Adrenal gland (tissue), 12 donors: Measurements from ENCODE around the gene MGRN1. TPM values are rescaled to one million over a fixed set of nuclear protein-coding genes. Genes with fewer than 3 reads are reported as not detected.

Experiments used
- DNase-seq, 7 donors: peaks; one replicate each; pipeline ENCODE4 v3.0.0-alpha.2; 2019 to 2020
- H3K27ac ChIP-seq, 5 donors: fragments of 200-600 bp; sonication (generic) in 4 of 5; 1 replicate in 3 of 5; 2 replicates in 2 of 5; pipeline versions ENCODE4 v1.5.1 to v1.8.0; 2016 to 2020; ENCODE audit warnings: mild to moderate bottlenecking in 1 of 5
- H3K27me3 ChIP-seq: fragments of 200-600 bp; 2 replicates; pipeline ENCODE4 v1.8.0; 2021
- H3K36me3 ChIP-seq, 2 donors: fragments of 200-600 bp; replicated peaks in 1 of 2; 1 replicate in 1 of 2; 2 replicates in 1 of 2; pipeline versions ENCODE4 v1.5.1 to v1.8.0; 2018 to 2022
- H3K4me1 ChIP-seq, 2 donors: fragments of 200-600 bp; replicated peaks in 1 of 2; 1 replicate in 1 of 2; 2 replicates in 1 of 2; pipeline versions ENCODE4 v1.5.1 to v1.8.0; 2018 to 2021
- H3K4me3 ChIP-seq, 4 donors: fragments of 200-600 bp; sonication (generic) in 3 of 4; one replicate each; pipeline ENCODE4 v1.5.1; 2016 to 2018
- H3K9me3 ChIP-seq, 3 donors: fragments of 200-600 bp; sonication (generic) in 1 of 3; replicated peaks in 1 of 3; 1 replicate in 2 of 3; 2 replicates in 1 of 3; pipeline versions ENCODE4 v1.5.1 to v1.8.0; 2016 to 2021
- POLR2A ChIP-seq, 2 donors: fragments of 450-650 bp; IDR thresholded peaks; one replicate each; pipeline ENCODE4 v1.6.1; 2017; ENCODE audit warnings: antibody characterized with exemption in 2 of 2, mild to moderate bottlenecking in 2 of 2, moderate library complexity in 1 of 2
- WGBS, 4 donors: extraction: QIAGEN DNeasy Blood & Tissue Kit in 2 of 4; methylation state at CpG; one replicate each; pipeline versions ENCODE4 v1.1.5 to v1.1.7; 2013 to 2017; 5-methylcytosine and 5-hydroxymethylcytosine counted together
- intact Hi-C, 2 donors: fragments of 100-400 bp; cut with DNase I; formaldehyde crosslinking; loops; one replicate each; pipeline versions ENCODE4 v1.14.1 to v1.15.0; 2022 to 2023
- polyA plus RNA-seq, 3 donors: library from polyadenylated mRNA; stranded (reverse); fragments of 200-250 nt in 2 of 3; fragments of 350-450 nt in 1 of 3; fragmentation: Illumina TruSeq in 1 of 3; extraction: RNeasy Lipid Tissue Mini Kit (QIAGEN cat#74804) in 1 of 3; gene quantifications; one replicate each; pipeline ENCODE4 v1.2.3, GENCODE V29; 2013 to 2014
- total RNA-seq, 9 donors: library from RNA; depleted of rRNA in 4 of 9; stranded (reverse); fragments of >200 nt in 4 of 9; fragments of 120-200 nt in 1 of 9; fragmentation: NEBNext Ultra II Directional in 1 of 9; extraction: Animal tissue kit (Norgen Biotek cat#: 25700) in 1 of 9; gene quantifications; one replicate each; pipeline versions ENCODE4 v1.1.0 to v1.2.4, GENCODE V29; 2013 to 2023
- TF ChIP-seq, protein P1 (sequence below), 6 experiments: fragments of 450-650 bp in 4 of 6; fragments of 200-600 bp in 2 of 6; sonication (generic) in 1 of 6; IDR thresholded peaks; 1 replicate in 5 of 6; 2 replicates in 1 of 6; pipeline versions ENCODE4 v1.5.1 to v1.8.0; 2016 to 2021; ENCODE audit warnings: antibody characterized with exemption in 6 of 6, mild to moderate bottlenecking in 2 of 6, moderate library complexity in 1 of 6
- donor health status: healthy with polysubstance abuse.
- donor health status: Bipolar disorder and iron deficiency.
- donor health status: DM: yes; HTN: yes; CAD: no.
- donor health status: DM: no; HTN: no; CAD: no.
- donor health status: DM: no; HTN: no; CAD: no.
- donor health status: DM: yes; HTN: yes; CAD: no.

Gene MGRN1
- total and polyA plus RNA-seq, 12 donors = 17.5 to 94.1 (median 58.4) TPM

DNA sequence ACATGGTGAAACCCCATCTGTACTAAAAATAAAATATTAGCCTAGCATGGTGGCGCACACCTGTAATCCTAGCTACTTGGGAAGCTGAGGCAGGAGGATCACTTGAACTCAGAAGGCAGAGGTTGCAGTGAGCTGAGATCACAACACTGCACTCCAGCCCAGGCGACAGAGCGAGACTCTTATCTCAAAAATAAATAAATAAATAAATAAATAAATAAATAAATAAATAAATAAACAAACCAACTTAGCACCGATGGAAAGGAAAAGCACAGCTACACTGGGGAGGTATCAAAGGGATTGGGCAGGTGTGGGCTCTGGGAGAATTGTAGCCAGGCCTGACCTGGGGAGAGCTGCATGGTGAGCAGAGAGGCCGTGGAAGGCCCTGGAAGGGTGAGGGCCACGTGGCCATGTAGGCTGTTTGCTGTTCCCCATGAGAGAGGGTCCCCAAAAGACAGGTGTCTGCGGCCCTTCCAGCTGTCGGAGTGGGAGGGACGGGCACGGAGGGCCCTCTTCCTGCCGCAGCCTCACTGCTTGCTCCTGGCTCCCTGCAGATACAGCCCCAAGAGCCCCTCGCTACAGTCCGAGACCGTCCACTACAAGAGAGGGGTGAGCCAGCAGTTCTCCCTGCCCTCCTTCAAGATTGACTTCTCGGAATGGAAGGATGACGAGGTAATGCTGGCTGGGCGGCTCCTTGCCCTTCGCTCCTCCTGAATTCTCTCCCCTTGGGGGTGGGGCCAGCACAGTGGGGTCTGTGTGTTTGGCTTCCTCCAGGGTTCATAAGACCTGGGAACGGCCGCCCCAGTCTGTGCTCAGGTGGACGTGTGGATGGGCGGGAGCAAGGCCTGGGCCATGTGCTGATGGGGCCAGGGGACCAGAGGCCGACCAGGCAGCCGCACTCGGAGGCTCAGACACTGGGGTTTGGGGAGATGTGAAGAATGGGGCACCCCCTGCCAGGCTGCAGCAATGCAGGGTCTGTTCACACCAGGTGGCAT is 32.4 kb downstream of the MGRN1 start:
- H3K27me3 ChIP-seq = no peaks in the 10 kb centered on the region
- H3K9me3 ChIP-seq = no peaks in the 10 kb centered on the region
- peaks cover 0 to 72% of the 10 kb centered on the region in 2 donors for H3K36me3 ChIP-seq
- DNase-seq = no peak
- TF ChIP-seq, protein P1, sequence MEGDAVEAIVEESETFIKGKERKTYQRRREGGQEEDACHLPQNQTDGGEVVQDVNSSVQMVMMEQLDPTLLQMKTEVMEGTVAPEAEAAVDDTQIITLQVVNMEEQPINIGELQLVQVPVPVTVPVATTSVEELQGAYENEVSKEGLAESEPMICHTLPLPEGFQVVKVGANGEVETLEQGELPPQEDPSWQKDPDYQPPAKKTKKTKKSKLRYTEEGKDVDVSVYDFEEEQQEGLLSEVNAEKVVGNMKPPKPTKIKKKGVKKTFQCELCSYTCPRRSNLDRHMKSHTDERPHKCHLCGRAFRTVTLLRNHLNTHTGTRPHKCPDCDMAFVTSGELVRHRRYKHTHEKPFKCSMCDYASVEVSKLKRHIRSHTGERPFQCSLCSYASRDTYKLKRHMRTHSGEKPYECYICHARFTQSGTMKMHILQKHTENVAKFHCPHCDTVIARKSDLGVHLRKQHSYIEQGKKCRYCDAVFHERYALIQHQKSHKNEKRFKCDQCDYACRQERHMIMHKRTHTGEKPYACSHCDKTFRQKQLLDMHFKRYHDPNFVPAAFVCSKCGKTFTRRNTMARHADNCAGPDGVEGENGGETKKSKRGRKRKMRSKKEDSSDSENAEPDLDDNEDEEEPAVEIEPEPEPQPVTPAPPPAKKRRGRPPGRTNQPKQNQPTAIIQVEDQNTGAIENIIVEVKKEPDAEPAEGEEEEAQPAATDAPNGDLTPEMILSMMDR (IDR thresholded peaks at IDR 0.05) = no peak
- TF ChIP-seq POLR2A (IDR thresholded peaks at IDR 0.05) = no peak
- H3K4me1 ChIP-seq = peaks cover 10 to 17% of the 10 kb centered on the region in 2 donors
- H3K4me3 ChIP-seq = no peak overlapping the region
- intact Hi-C loops = no loop called here
- no peak overlapping the region for H3K27ac ChIP-seq
- 93 to 95% (median 94%) methylated on average over 14 to 25 of the region's 25 CpGs for WGBS, 4 donors

DNA sequence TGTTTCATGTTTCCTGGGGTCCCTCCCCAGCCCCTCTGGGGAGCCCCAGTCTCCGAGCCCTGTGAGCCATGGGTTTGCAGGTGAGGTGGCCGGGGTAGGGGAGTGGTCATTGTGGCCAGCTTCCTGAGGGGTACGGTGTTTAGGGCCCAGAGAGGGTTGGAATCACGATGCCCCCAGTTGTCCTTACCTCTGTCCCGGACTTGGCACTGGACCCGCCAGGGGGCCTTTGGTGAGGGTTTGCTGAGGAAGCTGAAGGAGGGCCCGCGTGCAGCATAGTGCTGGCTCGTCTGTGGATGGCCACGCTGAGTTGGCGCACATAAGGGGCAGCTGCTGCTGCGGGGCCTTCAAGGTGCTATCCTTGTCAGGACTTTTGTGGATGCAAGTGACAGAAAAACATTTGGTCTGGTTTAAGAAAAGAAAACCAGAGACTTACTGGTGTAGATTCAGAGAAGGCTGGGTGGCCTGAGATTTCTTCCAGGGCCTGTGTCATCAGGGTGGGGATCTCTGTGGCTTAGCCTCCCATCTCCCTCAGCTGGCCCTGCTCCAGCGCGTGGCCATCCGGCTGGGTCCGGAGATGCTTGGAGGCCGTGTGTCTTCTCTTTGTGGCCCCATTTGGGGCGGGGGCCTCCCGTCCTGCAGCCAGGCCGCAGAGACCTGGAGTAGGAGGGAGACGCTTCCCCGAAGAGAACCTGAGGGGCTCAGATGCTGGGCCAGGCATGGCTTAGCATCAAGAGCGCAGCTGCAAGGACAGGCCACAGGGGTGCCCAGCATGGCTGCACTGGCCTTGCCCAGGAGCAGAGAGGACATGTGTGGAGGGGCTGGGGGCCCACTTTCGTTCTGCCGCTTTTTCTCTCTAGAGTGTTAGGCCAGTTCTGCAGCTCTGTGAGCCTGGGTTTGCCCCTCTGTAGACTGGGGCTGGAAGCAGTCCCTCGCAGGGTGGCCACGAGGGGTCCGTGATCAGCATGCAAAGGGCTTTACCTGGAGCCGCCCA is 35.0 kb downstream of the MGRN1 start:
- Histone ChIP-seq H3K9me3 (no peaks in the 10 kb centered on the region), H3K27ac (peak overlapping the region in 2 of 5 donors; percentile 40 to 56), H3K4me1 (peaks cover 7 to 23% of the 10 kb centered on the region in 2 donors), H3K4me3 (no peak overlapping the region), H3K27me3 (no peaks in the 10 kb centered on the region), H3K36me3 (peaks cover 0 to 51% of the 10 kb centered on the region in 2 donors)
- TF ChIP-seq, protein P1 (IDR thresholded peaks at IDR 0.05) = no peak
- TF ChIP-seq POLR2A (IDR thresholded peaks at IDR 0.05) = no peak
- 88 to 93% (median 90%) methylated on average over 18 to 29 of the region's 29 CpGs for WGBS, 4 donors
- DNase-seq = no peak
- intact Hi-C loops = no loop called here

DNA sequence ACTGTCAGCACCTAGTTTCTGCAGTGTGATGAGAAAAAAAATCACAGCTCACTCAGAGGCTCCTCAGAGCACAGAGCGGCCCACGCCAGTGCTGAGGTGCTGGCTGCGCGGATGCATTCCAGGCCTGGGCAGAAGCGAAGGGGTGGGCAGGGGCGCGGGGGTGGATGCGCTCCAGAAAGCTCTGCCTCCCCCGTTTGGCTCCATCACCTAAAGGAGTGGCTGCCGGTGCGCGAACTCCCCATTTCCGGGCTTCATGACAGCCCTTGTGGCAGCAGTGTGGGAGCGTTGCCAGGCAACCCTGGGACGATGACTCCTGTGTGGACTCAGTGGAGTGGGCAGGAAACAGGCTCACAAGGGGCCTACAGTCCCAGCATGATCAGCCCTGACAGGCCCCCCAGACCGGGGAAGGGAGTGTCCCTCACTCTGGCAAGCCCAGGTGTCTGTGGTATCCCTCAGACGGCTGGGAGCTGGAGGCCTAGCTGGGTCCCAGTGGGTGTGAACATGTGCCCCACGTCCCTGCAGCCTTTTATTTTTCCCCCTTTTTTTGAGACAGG is 35.9 kb downstream of the MGRN1 start:
- H3K36me3 ChIP-seq = peaks cover 0 to 44% of the 10 kb centered on the region in 2 donors
- no peaks in the 10 kb centered on the region for H3K9me3 ChIP-seq
- peaks cover 7 to 26% of the 10 kb centered on the region in 2 donors for H3K4me1 ChIP-seq
- peak overlapping the region in 2 of 5 donors; percentile 40 to 56 for H3K27ac ChIP-seq
- DNase-seq = peak in 2 of 7 donors; percentile 56 to 85
- H3K4me3 ChIP-seq = no peak overlapping the region
- 58 to 64% (median 58%) methylated on average over 14 to 18 of the region's 18 CpGs for whole genome bisulfite sequencing, 4 donors
- no peaks in the 10 kb centered on the region for H3K27me3 ChIP-seq
- intact Hi-C loops = no loop called here
- TF ChIP-seq, protein P1 (IDR thresholded peaks at IDR 0.05) = no peak
- no peak for TF ChIP-seq POLR2A (IDR thresholded peaks at IDR 0.05)
